HCT116 (cell line): ENCODE measurements around the gene POMT1. TPM values are rescaled to one million over a fixed set of nuclear protein-coding genes. Genes with fewer than 3 reads are reported as not detected.

Experiments
- ATAC-seq: fragments of 200-7000 bp; cut with Tn5 transposase; 2 replicates; pipeline ENCODE4 v1.9.1; 2020; ENCODE audit warnings: mild to moderate bottlenecking, moderate library complexity
- BruUV-seq: library from RNA; stranded (reverse); fragments of 400-500 nt; replicated peaks from 2 replicates; lab custom pipeline; 2021; lab: Mats Ljungman, UMichigan
- CTCF ChIA-PET: fragments of 300-600 bp; sonication (Branson Sonifier 250); formaldehyde crosslinking; loops from one replicate; lab custom pipeline; 2021; ENCODE audit warnings: antibody characterized with exemption; lab: Charles Lee
- POLR2A ChIA-PET: fragments of 300-600, 350-600 bp; sonication (Branson Sonifier 250); formaldehyde crosslinking; loops from one replicate; lab custom pipeline; 2021; ENCODE audit warnings: antibody characterized with exemption; lab: Charles Lee
- RAD21 ChIA-PET, 2 experiments: fragments of 300-600 bp; sonication (Branson Sonifier 250); formaldehyde crosslinking; loops; one replicate each; lab custom pipeline; 2023; ENCODE audit warnings: low total read pairs in 2 of 2; ENCODE audit not compliant: uncharacterized antibody in 2 of 2, unreplicated experiment in 2 of 2, low non-redundant PET in 1 of 2; lab: Charles Lee
- DNase-seq: peaks from one replicate; pipeline ENCODE4 v3.0.0-alpha.2; 2010; ENCODE audit warnings: low read depth, low spot score
- H2AFZ ChIP-seq: fragments of 200-600 bp; shearing (Covaris generic), sonication (generic); 2 replicates; pipeline ENCODE4 v1.6.1; 2017; ENCODE audit warnings: low read depth, mixed run types, mixed read lengths, antibody characterized with exemption, low read length; ENCODE audit not compliant: poor library complexity, severe bottlenecking
- H3K27ac ChIP-seq: 2 replicates; pipeline ENCODE4 v1.5.1; 2012; ENCODE audit warnings: low read depth, low read length
- H3K27me3 ChIP-seq: fragments of 200-600 bp; sonication (generic); 2 replicates; pipeline ENCODE4 v1.6.1; 2016; ENCODE audit warnings: mixed run types, low read length, mixed read lengths; ENCODE audit not compliant: insufficient read depth
- H3K36me3 ChIP-seq, 2 experiments: fragments of 200-500 bp in 1 of 2; fragments of 200-600 bp in 1 of 2; sonication (Bioruptor generic) in 1 of 2; sonication (generic) in 1 of 2; 2 replicates each; pipeline versions ENCODE4 v1.5.1 to v1.6.1; 2014 to 2016; ENCODE audit warnings: low read length in 2 of 2, inconsistent platforms in 1 of 2, mixed read lengths in 1 of 2, mixed run types in 1 of 2; ENCODE audit not compliant: insufficient read depth in 2 of 2, control insufficient read depth in 1 of 2
- H3K4me1 ChIP-seq, 2 experiments: fragments of 200-600 bp in 1 of 2; sonication (generic) in 1 of 2; 2 replicates each; pipeline versions ENCODE4 v1.5.1 to v1.6.1; 2012 to 2017; ENCODE audit warnings: low read length in 2 of 2, inconsistent platforms in 1 of 2, mild to moderate bottlenecking in 1 of 2, mixed read lengths in 1 of 2, mixed run types in 1 of 2, moderate library complexity in 1 of 2; ENCODE audit not compliant: insufficient read depth in 2 of 2, control insufficient read depth in 1 of 2
- H3K4me2 ChIP-seq: fragments of 200-600 bp; sonication (generic); 2 replicates; pipeline ENCODE4 v1.6.1; 2017; ENCODE audit warnings: mixed run types, low read length, mixed read lengths
- H3K4me3 ChIP-seq, 2 experiments: fragments of 200-600 bp in 1 of 2; sonication (generic) in 1 of 2; replicated peaks in 1 of 2; 2 replicates each; pipeline ENCODE4 v1.5.1; 2011 to 2016; ENCODE audit warnings: low read length in 2 of 2, control low read depth in 1 of 2, low read depth in 1 of 2, mild to moderate bottlenecking in 1 of 2, mixed read lengths in 1 of 2, mixed run types in 1 of 2
- H3K79me2 ChIP-seq: fragments of 200-600 bp; sonication (generic); 2 replicates; pipeline ENCODE4 v1.6.1; 2017; ENCODE audit warnings: mild to moderate bottlenecking, mixed run types, low read length, moderate library complexity, mixed read lengths; ENCODE audit not compliant: insufficient read depth
- H3K9ac ChIP-seq: fragments of 200-600 bp; sonication (generic); 2 replicates; pipeline ENCODE4 v1.6.1; 2016; ENCODE audit warnings: low read length, mixed read lengths
- H3K9me2 ChIP-seq: fragments of 200-600 bp; sonication (generic), shearing (Covaris generic); 2 replicates; pipeline ENCODE4 v1.6.1; 2017; ENCODE audit warnings: mixed run types, mild to moderate bottlenecking, moderate library complexity; ENCODE audit not compliant: insufficient read depth
- H3K9me3 ChIP-seq, 2 experiments: fragments of 200-500 bp in 1 of 2; fragments of 200-600 bp in 1 of 2; sonication (Bioruptor generic) in 1 of 2; sonication (generic) in 1 of 2; 2 replicates each; pipeline ENCODE4 v1.6.1; 2014 to 2017; ENCODE audit warnings: low read length in 2 of 2, mixed read lengths in 2 of 2, inconsistent platforms in 1 of 2, low read depth in 1 of 2, mild to moderate bottlenecking in 1 of 2, mixed run types in 1 of 2, moderate library complexity in 1 of 2; ENCODE audit not compliant: control insufficient read depth in 1 of 2, insufficient read depth in 1 of 2
- H4K20me1 ChIP-seq: fragments of 200-600 bp; sonication (generic), shearing (Covaris generic); 2 replicates; pipeline ENCODE4 v1.6.1; 2017; ENCODE audit warnings: mixed run types, mild to moderate bottlenecking, moderate library complexity; ENCODE audit not compliant: insufficient read depth
- CBX3 ChIP-seq: IDR thresholded peaks from 2 replicates; pipeline ENCODE4 v1.6.1; 2012; ENCODE audit warnings: low read depth
- CEBPB ChIP-seq: IDR thresholded peaks from 2 replicates; pipeline ENCODE4 v1.6.1; 2012; ENCODE audit warnings: low read depth
- CTCF ChIP-seq, 3 experiments: fragments of 200-600 bp in 1 of 3; sonication (generic) in 1 of 3; IDR thresholded peaks in 2 of 3; conservative IDR thresholded peaks in 1 of 3; 2 replicates each; pipeline ENCODE4 v1.5.1; 2012 to 2017; ENCODE audit warnings: low read depth in 2 of 3, low read length in 2 of 3, antibody characterized with exemption in 1 of 3, borderline replicate concordance in 1 of 3, control low read depth in 1 of 3, mild to moderate bottlenecking in 1 of 3, mixed read lengths in 1 of 3, mixed run types in 1 of 3, moderate library complexity in 1 of 3; ENCODE audit not compliant: insufficient read depth in 1 of 3
- FOSL1 ChIP-seq: IDR thresholded peaks from 2 replicates; pipeline ENCODE4 v1.6.1; 2012; ENCODE audit warnings: low read depth
- POLR2A ChIP-seq: IDR thresholded peaks from 2 replicates; pipeline ENCODE4 v1.7.0; 2011; ENCODE audit warnings: borderline replicate concordance; ENCODE audit not compliant: insufficient read depth, insufficient read length; ENCODE audit errors: extremely low read depth
- POLR2AphosphoS5 ChIP-seq: IDR thresholded peaks from 2 replicates; pipeline ENCODE4 v1.6.1; 2011; ENCODE audit warnings: mild to moderate bottlenecking, low read depth, low read length, moderate library complexity
- ZFX ChIP-seq: fragments of 450-650 bp; IDR thresholded peaks from 2 replicates; pipeline ENCODE4 v1.6.1; 2017
- intact Hi-C: fragments of 100-400 bp; cut with micrococcal nuclease; formaldehyde crosslinking; loops from 2 replicates; pipeline ENCODE4 v1.10.0; 2022
- total RNA-seq: library from RNA; stranded (reverse); gene quantifications from one replicate; pipeline ENCODE4 v1.2.1, GENCODE V29; 2021; ENCODE audit not compliant: unreplicated experiment
- TF ChIP-seq, protein P1 (sequence below): IDR thresholded peaks from 2 replicates; pipeline ENCODE4 v1.6.1; 2011; ENCODE audit warnings: mild to moderate bottlenecking, low read length, moderate library complexity; ENCODE audit not compliant: insufficient replicate concordance; ENCODE audit errors: extremely low read depth

Gene POMT1
- total RNA-seq, 1 experiment from 2014 or later, result 21.4 TPM

GRCh38 chr9:131539223-131539923 lies 36.7 kb downstream of the POMT1 start:
- no peak overlapping the region for H3K4me2 ChIP-seq
- H3K4me3 ChIP-seq, result no peak overlapping the region
- H3K9ac ChIP-seq, result no peak overlapping the region
- H3K79me2 ChIP-seq, result no peaks in the 10 kb centered on the region
- TF ChIP-seq POLR2AphosphoS5 (no peak), ZFX (no peak), CTCF (IDR thresholded peaks at IDR 0.05 in 2 of 3, conservative IDR thresholded peaks at IDR 0.05 in 1 of 3; ENCODE audit: borderline replicate concordance in 1 of 3, insufficient read depth in 1 of 3, low read depth in 2 of 3, low read length in 2 of 3) (no peak), CEBPB (no peak), FOSL1 (no peak), CBX3 (no peak), POLR2A (no peak)
- TF ChIP-seq, protein P1, sequence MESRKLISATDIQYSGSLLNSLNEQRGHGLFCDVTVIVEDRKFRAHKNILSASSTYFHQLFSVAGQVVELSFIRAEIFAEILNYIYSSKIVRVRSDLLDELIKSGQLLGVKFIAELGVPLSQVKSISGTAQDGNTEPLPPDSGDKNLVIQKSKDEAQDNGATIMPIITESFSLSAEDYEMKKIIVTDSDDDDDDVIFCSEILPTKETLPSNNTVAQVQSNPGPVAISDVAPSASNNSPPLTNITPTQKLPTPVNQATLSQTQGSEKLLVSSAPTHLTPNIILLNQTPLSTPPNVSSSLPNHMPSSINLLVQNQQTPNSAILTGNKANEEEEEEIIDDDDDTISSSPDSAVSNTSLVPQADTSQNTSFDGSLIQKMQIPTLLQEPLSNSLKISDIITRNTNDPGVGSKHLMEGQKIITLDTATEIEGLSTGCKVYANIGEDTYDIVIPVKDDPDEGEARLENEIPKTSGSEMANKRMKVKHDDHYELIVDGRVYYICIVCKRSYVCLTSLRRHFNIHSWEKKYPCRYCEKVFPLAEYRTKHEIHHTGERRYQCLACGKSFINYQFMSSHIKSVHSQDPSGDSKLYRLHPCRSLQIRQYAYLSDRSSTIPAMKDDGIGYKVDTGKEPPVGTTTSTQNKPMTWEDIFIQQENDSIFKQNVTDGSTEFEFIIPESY, result no peak
- ChIA-PET CTCF (no interaction called here), RAD21 (no interaction called here), POLR2A (no interaction called here)
- H4K20me1 ChIP-seq, result no peaks in the 10 kb centered on the region
- peaks cover 0 to 10% of the 10 kb centered on the region in 2 experiments; a peak in 2 of 4 replicates for H3K9me3 ChIP-seq
- DNase-seq (no peak), ATAC-seq (no peak)
- no peak overlapping the region for H2AFZ ChIP-seq
- no peaks in the 10 kb centered on the region for H3K27me3 ChIP-seq
- H3K27ac ChIP-seq, result no peak overlapping the region
- no peaks in the 10 kb centered on the region for H3K4me1 ChIP-seq
- intact Hi-C loops, result no loop called here
- H3K9me2 ChIP-seq, result no peaks in the 10 kb centered on the region
- no peaks in the 10 kb centered on the region for H3K36me3 ChIP-seq
- BruUV-seq, result no TSS peak
